Lower leg skin (tissue), 4 donors: ENCODE data around the gene GAD2. TPM values are rescaled to one million over a fixed set of nuclear protein-coding genes. Genes with fewer than 3 reads are reported as not detected.
"Not testable (repeated sequence)": the region's sequence is repeated elsewhere in the genome, so short reads cannot be mapped to it uniquely, and the experiment has no call there.

ENCODE experiments used
- DNase-seq, 2 donors: peaks; one replicate each; pipeline ENCODE4 v3.0.0-alpha.2; 2019; ENCODE audit warnings: low spot score in 2 of 2
- H3K4me3 ChIP-seq: fragments of 200-600 bp; sonication (generic); 2 replicates; pipeline ENCODE4 v1.5.1; 2017; ENCODE audit warnings: mild to moderate bottlenecking, low read depth; ENCODE audit not compliant: poor library complexity, severe bottlenecking
- POLR2A ChIP-seq, 2 donors: fragments of 450-650 bp; IDR thresholded peaks; one replicate each; pipeline ENCODE4 v1.6.1; 2016 to 2017; ENCODE audit warnings: antibody characterized with exemption in 2 of 2, mild to moderate bottlenecking in 1 of 2, moderate library complexity in 1 of 2
- WGBS, 2 donors: methylation state at CpG; one replicate each; pipeline ENCODE4 v1.1.5; 2018; 5-methylcytosine and 5-hydroxymethylcytosine counted together
- intact Hi-C: fragments of 100-400 bp; cut with DNase I; formaldehyde crosslinking; loops from one replicate; pipeline ENCODE4 v1.15.0; 2023; ENCODE audit warnings: low total_unique reads
- total RNA-seq, 4 donors: library from RNA; depleted of rRNA; stranded (reverse); fragments of >200 nt; gene quantifications; one replicate each; pipeline ENCODE4 v1.1.0, GENCODE V29; 2016
- TF ChIP-seq, protein P1 (sequence below), 3 donors: fragments of 450-650 bp; IDR thresholded peaks; one replicate each; pipeline ENCODE4 v1.5.1; 2016; ENCODE audit warnings: antibody characterized with exemption in 3 of 3, mild to moderate bottlenecking in 3 of 3, moderate library complexity in 2 of 3

The GAD2 gene
- total RNA-seq, 4 donors from 2014 or later: 0.51 TPM; not detected in 3

DNA sequence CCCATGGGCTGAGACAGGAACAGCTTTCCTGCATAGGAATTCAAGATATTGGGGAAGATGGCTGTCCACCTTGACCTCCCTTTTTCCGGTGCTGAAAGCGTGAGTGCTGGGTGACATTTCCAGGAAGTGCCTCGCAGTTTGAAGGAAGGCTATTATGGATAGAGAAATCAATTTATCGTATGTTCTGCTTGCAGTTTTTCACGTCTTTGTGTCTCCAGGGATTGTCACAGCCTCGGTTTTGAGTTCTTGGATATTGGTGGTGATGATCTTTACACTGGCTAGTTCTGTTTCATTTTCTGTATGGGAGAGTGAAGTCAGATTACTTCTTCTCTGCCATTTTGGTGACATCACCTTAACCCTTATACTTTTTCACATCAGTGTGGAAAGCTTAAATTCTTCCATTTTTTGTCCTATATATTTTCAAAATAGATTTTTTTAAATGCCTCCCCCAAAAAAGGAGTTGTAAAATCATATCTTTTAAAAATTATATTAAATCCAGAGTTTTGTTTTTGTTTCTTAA lies 119.1 kb downstream of the GAD2 start:
- H3K4me3 ChIP-seq: no peak overlapping the region
- no peak for DNase-seq
- intact Hi-C loops: no loop called here
- TF ChIP-seq, protein P1, sequence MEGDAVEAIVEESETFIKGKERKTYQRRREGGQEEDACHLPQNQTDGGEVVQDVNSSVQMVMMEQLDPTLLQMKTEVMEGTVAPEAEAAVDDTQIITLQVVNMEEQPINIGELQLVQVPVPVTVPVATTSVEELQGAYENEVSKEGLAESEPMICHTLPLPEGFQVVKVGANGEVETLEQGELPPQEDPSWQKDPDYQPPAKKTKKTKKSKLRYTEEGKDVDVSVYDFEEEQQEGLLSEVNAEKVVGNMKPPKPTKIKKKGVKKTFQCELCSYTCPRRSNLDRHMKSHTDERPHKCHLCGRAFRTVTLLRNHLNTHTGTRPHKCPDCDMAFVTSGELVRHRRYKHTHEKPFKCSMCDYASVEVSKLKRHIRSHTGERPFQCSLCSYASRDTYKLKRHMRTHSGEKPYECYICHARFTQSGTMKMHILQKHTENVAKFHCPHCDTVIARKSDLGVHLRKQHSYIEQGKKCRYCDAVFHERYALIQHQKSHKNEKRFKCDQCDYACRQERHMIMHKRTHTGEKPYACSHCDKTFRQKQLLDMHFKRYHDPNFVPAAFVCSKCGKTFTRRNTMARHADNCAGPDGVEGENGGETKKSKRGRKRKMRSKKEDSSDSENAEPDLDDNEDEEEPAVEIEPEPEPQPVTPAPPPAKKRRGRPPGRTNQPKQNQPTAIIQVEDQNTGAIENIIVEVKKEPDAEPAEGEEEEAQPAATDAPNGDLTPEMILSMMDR (IDR thresholded peaks at IDR 0.05): no peak
- no peak for TF ChIP-seq POLR2A (IDR thresholded peaks at IDR 0.05)
- 59 to 71% methylated on average over 6 of the region's 6 CpGs for WGBS, 2 donors

DNA sequence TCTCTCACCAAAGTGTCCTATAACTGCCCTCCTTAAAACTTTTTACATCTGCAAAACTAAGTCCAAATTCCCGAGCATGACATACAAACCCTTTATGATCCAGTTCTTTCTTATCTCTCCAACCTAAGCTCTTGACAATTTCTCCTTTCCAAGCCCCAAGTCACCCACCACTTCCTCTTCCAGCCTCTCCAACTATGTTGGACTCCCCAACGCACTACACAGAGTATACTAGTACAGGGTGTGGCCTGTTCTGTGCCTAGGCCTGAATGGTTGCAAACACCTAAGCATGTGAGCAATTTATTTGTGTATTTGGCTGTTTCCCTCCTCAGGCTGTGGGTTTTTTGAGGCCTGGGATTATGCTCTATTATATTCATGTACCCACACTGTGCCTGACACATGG lies 120.4 kb downstream of the GAD2 start:
- H3K4me3 ChIP-seq: no peak overlapping the region
- no peak for DNase-seq
- WGBS, 2 donors: 66 to 68% methylated on average over 2 of the region's 2 CpGs
- intact Hi-C loops: no loop called here
- TF ChIP-seq, protein P1 (IDR thresholded peaks at IDR 0.05): no peak
- no peak for TF ChIP-seq POLR2A (IDR thresholded peaks at IDR 0.05)

DNA sequence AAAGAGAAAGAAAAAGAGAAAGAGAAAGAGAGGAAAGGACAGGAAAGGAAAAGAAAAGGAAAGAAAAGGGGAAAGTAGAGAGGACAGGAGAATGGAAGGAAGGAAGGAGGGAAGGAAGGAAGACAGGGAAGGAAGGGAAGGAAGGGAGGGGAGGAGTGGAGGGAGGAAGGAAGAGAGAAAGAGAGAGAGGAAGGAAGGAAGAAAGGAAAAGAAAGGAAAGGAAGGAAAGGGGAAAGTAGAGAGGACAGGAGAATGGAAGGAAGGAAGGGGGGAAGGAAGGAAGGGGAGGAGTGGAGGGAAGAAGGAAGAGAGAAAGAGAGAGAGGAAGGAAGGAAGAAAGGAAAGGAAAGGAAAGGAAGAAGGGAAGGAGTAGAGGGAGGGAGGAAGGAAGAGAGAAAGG lies 125.1 kb downstream of the GAD2 start:
- intact Hi-C loops: loop anchor here (10.0 kb wide), 1 partner anchor 213 kb away; no protein-coding TSS in a partner anchor
- no peak for DNase-seq
- TF ChIP-seq POLR2A (IDR thresholded peaks at IDR 0.05): no peak
- TF ChIP-seq, protein P1 (IDR thresholded peaks at IDR 0.05): no peak
- H3K4me3 ChIP-seq: no peak overlapping the region

DNA sequence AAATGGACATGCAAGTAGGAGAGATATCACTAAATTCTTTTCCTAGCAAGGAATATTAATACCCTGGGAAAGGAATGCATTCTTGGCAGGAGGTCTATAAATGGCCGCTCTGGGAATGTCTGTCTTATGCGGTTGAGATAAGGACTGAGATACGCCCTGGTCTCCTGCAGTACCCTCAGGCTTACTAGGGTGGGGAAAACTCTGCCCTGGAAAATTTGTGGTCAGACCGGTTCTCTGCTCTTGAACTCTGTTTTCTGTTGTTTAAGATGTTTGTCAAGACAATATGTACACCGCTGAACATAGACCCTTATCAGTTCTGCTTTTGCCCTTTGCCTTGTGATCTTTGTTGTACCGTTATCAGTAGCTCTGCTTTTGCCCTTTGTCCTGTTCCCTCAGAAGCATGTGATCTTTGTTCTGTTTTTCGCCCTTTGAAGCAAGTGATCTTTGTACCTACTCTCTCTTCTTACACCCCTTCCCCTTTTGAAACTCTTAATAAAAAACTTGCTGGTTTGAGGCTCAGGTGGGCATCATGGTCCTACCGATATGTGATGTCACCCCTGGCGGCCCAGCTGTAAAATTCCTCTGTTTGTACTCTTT lies 132.3 kb downstream of the GAD2 start:
- not testable (repeated sequence) for H3K4me3 ChIP-seq, DNase-seq
- 65 to 78% methylated on average over 9 of the region's 9 CpGs for WGBS, 2 donors
- intact Hi-C loops: loop anchor here (10.0 kb wide), 1 partner anchor 206 kb away; no protein-coding TSS in a partner anchor

Other genes with a start within 250 kb of the GAD2 start
- 1 to 10 TPM in 3 of 4 donors, under 1 TPM in 1; 0.34 to 3.0 (median 2.3) TPM for gene APBB1IP, start 221.6 kb downstream of the GAD2 start, total RNA-seq